HepG2 (cell line): ENCODE measurements around the gene MRS2. TPM values are rescaled to one million over a fixed set of nuclear protein-coding genes. Genes with fewer than 3 reads are reported as not detected.

Experiments
- CBX2 ChIP-seq, 2 experiments: fragments of 200-600 bp in 1 of 2; sonication (generic); formaldehyde crosslinking in 1 of 2; IDR thresholded peaks; 2 replicates each; pipeline versions ENCODE4 v1.7.0 to v1.8.1; 2018 to 2022; ENCODE audit warnings: low read depth in 2 of 2, low read length in 1 of 2, mild to moderate bottlenecking in 1 of 2, missing genetic modification reagents in 1 of 2
- FOSL2 ChIP-seq: sonication (generic); formaldehyde crosslinking; IDR thresholded peaks from 2 replicates; pipeline ENCODE4 v1.4.0; 2020; ENCODE audit warnings: missing genetic modification reagents
- FOXA3 ChIP-seq: IDR thresholded peaks from 2 replicates; pipeline ENCODE4 v1.6.1; 2016; ENCODE audit warnings: missing genetic modification reagents, missing compliant biosample characterization
- IRX3 ChIP-seq: sonication (generic); formaldehyde crosslinking; IDR thresholded peaks from 2 replicates; pipeline ENCODE4 v1.8.1; 2023; ENCODE audit warnings: mild to moderate bottlenecking, low read depth, missing genetic modification reagents, borderline replicate concordance
- TAF1 ChIP-seq: sonication (generic); formaldehyde crosslinking; IDR thresholded peaks from 2 replicates; pipeline ENCODE4 v1.4.0; 2020; ENCODE audit warnings: missing genetic modification reagents
- ZBTB38 ChIP-seq: sonication (generic); formaldehyde crosslinking; IDR thresholded peaks from 2 replicates; pipeline ENCODE4 v1.5.1; 2020; ENCODE audit warnings: mild to moderate bottlenecking, missing genetic modification reagents
- ZMAT3 ChIP-seq: sonication (generic); formaldehyde crosslinking; conservative IDR thresholded peaks from 2 replicates; pipeline ENCODE4 v1.7.0; 2021; ENCODE audit warnings: missing genetic modification reagents
- ZNF263 ChIP-seq: sonication (generic); formaldehyde crosslinking; IDR thresholded peaks from 2 replicates; pipeline ENCODE4 v1.4.0; 2020; ENCODE audit warnings: missing genetic modification reagents
- ZNF558 ChIP-seq: sonication (generic); formaldehyde crosslinking; IDR thresholded peaks from 2 replicates; pipeline ENCODE4 v1.9.0; 2022; ENCODE audit warnings: mild to moderate bottlenecking, missing genetic modification reagents, borderline replicate concordance
- ZNF562 ChIP-seq: sonication (generic); formaldehyde crosslinking; IDR thresholded peaks from 2 replicates; pipeline ENCODE4 v1.8.0; 2022; ENCODE audit warnings: missing genetic modification reagents, borderline replicate concordance
- ZNF605 ChIP-seq: sonication (generic); formaldehyde crosslinking; IDR thresholded peaks from 2 replicates; pipeline ENCODE4 v1.8.0; 2022; ENCODE audit warnings: mild to moderate bottlenecking, missing genetic modification reagents
- ZNF644 ChIP-seq: IDR thresholded peaks from 2 replicates; pipeline ENCODE4 v1.6.1; 2016; ENCODE audit warnings: low read depth
- ZNF761 ChIP-seq: sonication (generic); formaldehyde crosslinking; conservative IDR thresholded peaks from 2 replicates; pipeline ENCODE4 v1.4.0; 2020; ENCODE audit warnings: mild to moderate bottlenecking, missing genetic modification reagents
- polyA plus RNA-seq, 8 experiments: library from polyadenylated mRNA; depleted of rRNA in 3 of 8; stranded (reverse) in 7 of 8; unstranded in 1 of 8; fragments of >200 nt; fragmentation: Illumina TruSeq in 4 of 8; extraction: Trizol in 4 of 8; gene quantifications; 2 replicates each; pipeline versions ENCODE4 v1.2.1 to v1.2.3, GENCODE V29; 2011 to 2016; ENCODE audit warnings: low read depth in 4 of 8, missing spikeins in 1 of 8, mixed read lengths in 1 of 8; ENCODE audit not compliant: insufficient read depth in 1 of 8
- total RNA-seq, 5 experiments: library from RNA; depleted of rRNA; stranded (reverse); fragments of >200 nt; fragmentation: Illumina TruSeq; extraction: Trizol; gene quantifications; 2 replicates each; pipeline ENCODE4 v1.2.3, GENCODE V29; 2016; ENCODE audit warnings: low read depth in 1 of 5
- TF ChIP-seq, protein P1 (sequence below): sonication (generic); formaldehyde crosslinking; IDR thresholded peaks from 2 replicates; pipeline ENCODE4 v1.4.0; 2020; ENCODE audit warnings: mild to moderate bottlenecking, missing genetic modification reagents
- TF ChIP-seq, protein P2 (sequence below), 2 experiments: sonication (generic) in 1 of 2; formaldehyde crosslinking in 1 of 2; IDR thresholded peaks; 2 replicates each; pipeline versions ENCODE4 v1.5.1 to v1.6.1; 2011 to 2020; ENCODE audit warnings: borderline replicate concordance in 1 of 2, low read depth in 1 of 2, low read length in 1 of 2, mild to moderate bottlenecking in 1 of 2, missing genetic modification reagents in 1 of 2, moderate library complexity in 1 of 2
- TF ChIP-seq, protein P3 (sequence below): sonication (generic); formaldehyde crosslinking; IDR thresholded peaks from 2 replicates; pipeline ENCODE4 v1.4.0; 2020; ENCODE audit warnings: missing genetic modification reagents, borderline replicate concordance
- TF ChIP-seq, protein P4 (sequence below): sonication (generic); formaldehyde crosslinking; IDR thresholded peaks from 2 replicates; pipeline ENCODE4 v1.8.0; 2022; ENCODE audit warnings: mild to moderate bottlenecking, missing genetic modification reagents, borderline replicate concordance
- TF ChIP-seq, protein P5 (sequence below): IDR thresholded peaks from 2 replicates; pipeline ENCODE4 v1.6.1; 2016; ENCODE audit warnings: low read depth

MRS2 gene
- total and polyA plus RNA-seq, 2 of the 13 experiments (the other 11 are each of a cell fraction or from before 2014, with no cell fraction given), result 31.1 to 83.8 TPM

DNA sequence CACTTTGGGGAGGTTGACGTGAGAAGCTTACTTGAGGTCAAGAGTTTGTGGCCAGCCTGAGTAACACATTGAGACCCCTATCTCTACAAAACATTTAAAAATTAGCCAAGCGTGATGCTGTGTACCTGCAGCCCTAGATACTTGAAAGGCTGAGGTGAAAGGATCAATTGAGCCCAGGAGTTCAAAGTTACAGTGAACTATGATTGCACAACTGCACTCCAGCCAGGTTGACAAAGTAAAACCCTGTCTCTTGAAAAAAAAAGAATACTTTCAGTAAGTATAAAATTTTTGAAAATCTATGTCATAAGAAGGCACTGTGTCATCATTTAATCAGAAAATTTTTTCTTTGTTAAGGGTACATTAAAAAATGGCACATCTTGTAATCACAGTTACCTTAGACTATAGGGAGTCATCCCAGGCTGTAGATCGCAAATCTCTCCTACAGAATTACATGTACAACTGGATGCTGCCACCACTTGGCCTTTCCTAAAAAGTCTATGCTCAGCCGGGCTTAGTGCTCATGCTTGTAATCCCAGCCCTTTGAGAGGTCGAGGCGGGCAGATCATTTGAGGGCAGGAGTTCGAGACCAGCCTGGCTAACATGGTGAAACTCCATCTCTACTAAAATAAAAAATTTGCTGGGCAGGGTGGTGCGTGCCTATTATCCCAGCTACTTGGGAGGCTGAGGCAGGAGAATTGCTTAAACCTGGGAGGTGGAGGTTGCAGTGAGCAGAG, 17.0 kb upstream of the MRS2 start (continued):
- TF ChIP-seq, protein P1, sequence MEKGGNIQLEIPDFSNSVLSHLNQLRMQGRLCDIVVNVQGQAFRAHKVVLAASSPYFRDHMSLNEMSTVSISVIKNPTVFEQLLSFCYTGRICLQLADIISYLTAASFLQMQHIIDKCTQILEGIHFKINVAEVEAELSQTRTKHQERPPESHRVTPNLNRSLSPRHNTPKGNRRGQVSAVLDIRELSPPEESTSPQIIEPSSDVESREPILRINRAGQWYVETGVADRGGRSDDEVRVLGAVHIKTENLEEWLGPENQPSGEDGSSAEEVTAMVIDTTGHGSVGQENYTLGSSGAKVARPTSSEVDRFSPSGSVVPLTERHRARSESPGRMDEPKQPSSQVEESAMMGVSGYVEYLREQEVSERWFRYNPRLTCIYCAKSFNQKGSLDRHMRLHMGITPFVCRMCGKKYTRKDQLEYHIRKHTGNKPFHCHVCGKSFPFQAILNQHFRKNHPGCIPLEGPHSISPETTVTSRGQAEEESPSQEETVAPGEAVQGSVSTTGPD (CRISPR knock-in tag), result no peak
- peak; percentile 71 for TF ChIP-seq FOSL2
- TF ChIP-seq ZNF761 (CRISPR knock-in tag), result 0 out of 2 replicates have a peak, but pooled peaks have one; percentile 41
- TF ChIP-seq, protein P2, sequence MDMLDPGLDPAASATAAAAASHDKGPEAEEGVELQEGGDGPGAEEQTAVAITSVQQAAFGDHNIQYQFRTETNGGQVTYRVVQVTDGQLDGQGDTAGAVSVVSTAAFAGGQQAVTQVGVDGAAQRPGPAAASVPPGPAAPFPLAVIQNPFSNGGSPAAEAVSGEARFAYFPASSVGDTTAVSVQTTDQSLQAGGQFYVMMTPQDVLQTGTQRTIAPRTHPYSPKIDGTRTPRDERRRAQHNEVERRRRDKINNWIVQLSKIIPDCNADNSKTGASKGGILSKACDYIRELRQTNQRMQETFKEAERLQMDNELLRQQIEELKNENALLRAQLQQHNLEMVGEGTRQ (IDR thresholded peaks at IDR 0.05; ENCODE audit: low read depth, low read length), result no peak
- TF ChIP-seq, protein P2 (CRISPR knock-in tag; IDR thresholded peaks at IDR 0.05; ENCODE audit: borderline replicate concordance), result no peak
- peak; percentile 76; the same call in 1 of the 2 replicates for TF ChIP-seq ZMAT3
- TF ChIP-seq ZNF605 (CRISPR knock-in tag), result no peak; the same call in 1 of the 2 replicates
- peak; percentile 94 for TF ChIP-seq FOXA3 (CRISPR knock-in tag)
- TF ChIP-seq ZBTB38 (CRISPR knock-in tag), result 0 out of 2 replicates have a peak, but pooled peaks have one; percentile 32
- TF ChIP-seq, protein P3, sequence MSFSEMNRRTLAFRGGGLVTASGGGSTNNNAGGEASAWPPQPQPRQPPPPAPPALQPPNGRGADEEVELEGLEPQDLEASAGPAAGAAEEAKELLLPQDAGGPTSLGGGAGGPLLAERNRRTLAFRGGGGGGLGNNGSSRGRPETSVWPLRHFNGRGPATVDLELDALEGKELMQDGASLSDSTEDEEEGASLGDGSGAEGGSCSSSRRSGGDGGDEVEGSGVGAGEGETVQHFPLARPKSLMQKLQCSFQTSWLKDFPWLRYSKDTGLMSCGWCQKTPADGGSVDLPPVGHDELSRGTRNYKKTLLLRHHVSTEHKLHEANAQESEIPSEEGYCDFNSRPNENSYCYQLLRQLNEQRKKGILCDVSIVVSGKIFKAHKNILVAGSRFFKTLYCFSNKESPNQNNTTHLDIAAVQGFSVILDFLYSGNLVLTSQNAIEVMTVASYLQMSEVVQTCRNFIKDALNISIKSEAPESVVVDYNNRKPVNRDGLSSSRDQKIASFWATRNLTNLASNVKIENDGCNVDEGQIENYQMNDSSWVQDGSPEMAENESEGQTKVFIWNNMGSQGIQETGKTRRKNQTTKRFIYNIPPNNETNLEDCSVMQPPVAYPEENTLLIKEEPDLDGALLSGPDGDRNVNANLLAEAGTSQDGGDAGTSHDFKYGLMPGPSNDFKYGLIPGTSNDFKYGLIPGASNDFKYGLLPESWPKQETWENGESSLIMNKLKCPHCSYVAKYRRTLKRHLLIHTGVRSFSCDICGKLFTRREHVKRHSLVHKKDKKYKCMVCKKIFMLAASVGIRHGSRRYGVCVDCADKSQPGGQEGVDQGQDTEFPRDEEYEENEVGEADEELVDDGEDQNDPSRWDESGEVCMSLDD (CRISPR knock-in tag), result no peak; the same call in 1 of the 2 replicates
- TF ChIP-seq TAF1, result no peak
- TF ChIP-seq, protein P4, sequence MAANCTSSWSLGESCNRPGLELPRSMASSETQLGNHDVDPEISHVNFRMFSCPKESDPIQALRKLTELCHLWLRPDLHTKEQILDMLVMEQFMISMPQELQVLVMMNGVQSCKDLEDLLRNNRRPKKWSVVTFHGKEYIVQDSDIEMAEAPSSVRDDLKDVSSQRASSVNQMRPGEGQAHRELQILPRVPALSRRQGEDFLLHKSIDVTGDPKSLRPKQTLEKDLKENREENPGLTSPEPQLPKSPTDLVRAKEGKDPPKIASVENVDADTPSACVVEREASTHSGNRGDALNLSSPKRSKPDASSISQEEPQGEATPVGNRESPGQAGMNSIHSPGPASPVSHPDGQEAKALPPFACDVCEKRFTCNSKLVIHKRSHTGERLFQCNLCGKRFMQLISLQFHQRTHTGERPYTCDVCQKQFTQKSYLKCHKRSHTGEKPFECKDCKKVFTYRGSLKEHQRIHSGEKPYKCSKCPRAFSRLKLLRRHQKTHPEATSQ (CRISPR knock-in tag), result peak; percentile 77; the same call in 1 of the 2 replicates
- TF ChIP-seq ZNF562 (CRISPR knock-in tag), result no peak
- TF ChIP-seq, protein P5, sequence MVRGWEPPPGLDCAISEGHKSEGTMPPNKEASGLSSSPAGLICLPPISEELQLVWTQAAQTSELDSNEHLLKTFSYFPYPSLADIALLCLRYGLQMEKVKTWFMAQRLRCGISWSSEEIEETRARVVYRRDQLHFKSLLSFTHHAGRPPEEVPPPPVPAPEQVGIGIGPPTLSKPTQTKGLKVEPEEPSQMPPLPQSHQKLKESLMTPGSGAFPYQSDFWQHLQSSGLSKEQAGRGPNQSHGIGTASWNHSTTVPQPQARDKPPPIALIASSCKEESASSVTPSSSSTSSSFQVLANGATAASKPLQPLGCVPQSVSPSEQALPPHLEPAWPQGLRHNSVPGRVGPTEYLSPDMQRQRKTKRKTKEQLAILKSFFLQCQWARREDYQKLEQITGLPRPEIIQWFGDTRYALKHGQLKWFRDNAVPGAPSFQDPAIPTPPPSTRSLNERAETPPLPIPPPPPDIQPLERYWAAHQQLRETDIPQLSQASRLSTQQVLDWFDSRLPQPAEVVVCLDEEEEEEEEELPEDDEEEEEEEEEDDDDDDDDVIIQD, result peak; percentile 93
- TF ChIP-seq ZNF263 (CRISPR knock-in tag), result peak; percentile 36; the same call in 1 of the 2 replicates
- TF ChIP-seq ZNF558 (CRISPR knock-in tag), result no peak
- no peak for TF ChIP-seq CBX2 (IDR thresholded peaks at IDR 0.05; ENCODE audit: low read depth, low read length)
- TF ChIP-seq CBX2 (CRISPR knock-in tag; IDR thresholded peaks at IDR 0.05; ENCODE audit: low read depth), result no peak; the same call in 1 of the 2 replicates
- TF ChIP-seq ZNF644, result peak; percentile 67
- TF ChIP-seq IRX3 (CRISPR knock-in tag), result 0 out of 2 replicates have a peak, but pooled peaks have one; percentile 22
